Measurements from ENCODE around the gene B4GALNT4. TPM values are rescaled to one million over a fixed set of nuclear protein-coding genes. Genes with fewer than 3 reads are reported as not detected.
A peak's percentile ranks its signal among the peaks of the same experiment; 100 is the strongest.

B4GALNT4 gene
- total and polyA plus RNA-seq, 12 donors: 0.15 to 30.3 (median 1.6) TPM; not detected in 2

GRCh38 chr11:355581-356458, 13.5 kb upstream of the B4GALNT4 start:
- WGBS, 4 donors: 5 to 25% (median 9%) methylated on average over 12 to 74 of the region's 76 CpGs
- TF ChIP-seq POLR2A (IDR thresholded peaks at IDR 0.05) (peak; percentile 31 to 44), CTCF (IDR thresholded peaks at IDR 0.05) (no peak)
- Histone ChIP-seq H3K36me3 (replicated peaks in 1 of 2) (no peaks in the 10 kb centered on the region), H3K27me3 (no peaks in the 10 kb centered on the region), H3K4me1 (replicated peaks in 1 of 2) (peaks cover 9 to 13% of the 10 kb centered on the region in 2 donors), H3K9me3 (replicated peaks in 1 of 3) (no peaks in the 10 kb centered on the region), H3K4me3 (peak overlapping the region in 2 of 4 donors; percentile 26 to 52), H3K27ac (peak overlapping the region; percentile 86 to 100 (median 92))
- intact Hi-C loops (cut with DNase I): loop anchor here in 1 of 2 donors (5.0 kb wide), 1 partner anchor 49 kb away; the partner anchor contains the start of gene IFITM2
- DNase-seq: peak; percentile 87 to 96 (median 91)

- no peaks in the 10 kb centered on the region for H3K36me3 ChIP-seq (replicated peaks in 1 of 2)
- no peaks in the 10 kb centered on the region for H3K9me3 ChIP-seq (replicated peaks in 1 of 3)
- H3K4me1 ChIP-seq (replicated peaks in 1 of 2): peaks cover 9 to 13% of the 10 kb centered on the region in 2 donors
- TF ChIP-seq POLR2A (IDR thresholded peaks at IDR 0.05) (no peak), CTCF (IDR thresholded peaks at IDR 0.05) (no peak)
- intact Hi-C loops (cut with DNase I): loop anchor here in 1 of 2 donors (5.0 kb wide), 1 partner anchor 49 kb away; the partner anchor contains the start of gene IFITM2
- H3K4me3 ChIP-seq: no peak overlapping the region
- no peaks in the 10 kb centered on the region for H3K27me3 ChIP-seq
- H3K27ac ChIP-seq: no peak overlapping the region
- no peak for DNase-seq
- 72 to 78% (median 75%) methylated on average over 6 of the region's 6 CpGs for WGBS, 4 donors
Measured at GRCh38 chr11:356610-357009, 12.7 kb upstream of the B4GALNT4 start.

- peaks cover 9 to 12% of the 10 kb centered on the region in 2 donors for H3K4me1 ChIP-seq (replicated peaks in 1 of 2)
- H3K27me3 ChIP-seq: no peaks in the 10 kb centered on the region
- H3K27ac ChIP-seq: no peak overlapping the region
- H3K9me3 ChIP-seq (replicated peaks in 1 of 3): no peaks in the 10 kb centered on the region
- 91 to 96% (median 94%) methylated on average over 4 of the region's 4 CpGs for WGBS, 4 donors
- intact Hi-C loops (cut with DNase I): loop anchor here in 1 of 2 donors (5.0 kb wide), 1 partner anchor 50 kb away; the partner anchor contains the start of gene IFITM2
- H3K36me3 ChIP-seq (replicated peaks in 1 of 2): no peaks in the 10 kb centered on the region
- TF ChIP-seq POLR2A (IDR thresholded peaks at IDR 0.05): no peak
- no peak for TF ChIP-seq CTCF (IDR thresholded peaks at IDR 0.05)
- no peak overlapping the region for H3K4me3 ChIP-seq
- DNase-seq: no peak
Measured at GRCh38 chr11:357582-357981, 11.7 kb upstream of the B4GALNT4 start.

GRCh38 chr11:358129-358800, 11.0 kb upstream of the B4GALNT4 start:
- peak in 1 of 7 donors; percentile 3 for DNase-seq
- Histone ChIP-seq H3K27me3 (no peaks in the 10 kb centered on the region), H3K9me3 (replicated peaks in 1 of 3) (no peaks in the 10 kb centered on the region), H3K4me1 (replicated peaks in 1 of 2) (peaks cover 6 to 9% of the 10 kb centered on the region in 2 donors), H3K27ac (no peak overlapping the region), H3K4me3 (no peak overlapping the region), H3K36me3 (replicated peaks in 1 of 2) (no peaks in the 10 kb centered on the region)
- intact Hi-C loops (cut with DNase I): loop anchor here in 1 of 2 donors (5.0 kb wide), 1 partner anchor 51 kb away; the partner anchor contains the start of gene IFITM2
- 41 to 67% (median 63%) methylated on average over 31 to 34 of the region's 34 CpGs for WGBS, 4 donors
- no peak for TF ChIP-seq POLR2A (IDR thresholded peaks at IDR 0.05)
- no peak for TF ChIP-seq CTCF (IDR thresholded peaks at IDR 0.05)
